Measurements from ENCODE around the gene TSSK6.

DNA sequence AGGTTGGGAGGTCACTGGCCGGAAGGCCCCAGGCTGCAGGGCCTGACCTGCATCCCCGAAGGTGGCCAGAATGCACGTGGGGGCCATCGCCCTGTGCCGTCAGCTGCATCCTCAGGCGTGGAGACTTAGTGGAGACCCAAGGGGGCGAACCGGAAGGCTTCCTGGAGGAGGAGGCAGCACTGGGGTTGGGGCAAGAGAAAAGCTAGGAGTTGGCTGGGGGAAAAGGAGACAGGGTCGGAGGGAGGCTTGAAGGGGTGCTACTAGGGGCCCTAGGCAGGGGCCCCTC lies 12.0 kb upstream of the TSSK6 start:
- TF ChIP-seq, protein P1, sequence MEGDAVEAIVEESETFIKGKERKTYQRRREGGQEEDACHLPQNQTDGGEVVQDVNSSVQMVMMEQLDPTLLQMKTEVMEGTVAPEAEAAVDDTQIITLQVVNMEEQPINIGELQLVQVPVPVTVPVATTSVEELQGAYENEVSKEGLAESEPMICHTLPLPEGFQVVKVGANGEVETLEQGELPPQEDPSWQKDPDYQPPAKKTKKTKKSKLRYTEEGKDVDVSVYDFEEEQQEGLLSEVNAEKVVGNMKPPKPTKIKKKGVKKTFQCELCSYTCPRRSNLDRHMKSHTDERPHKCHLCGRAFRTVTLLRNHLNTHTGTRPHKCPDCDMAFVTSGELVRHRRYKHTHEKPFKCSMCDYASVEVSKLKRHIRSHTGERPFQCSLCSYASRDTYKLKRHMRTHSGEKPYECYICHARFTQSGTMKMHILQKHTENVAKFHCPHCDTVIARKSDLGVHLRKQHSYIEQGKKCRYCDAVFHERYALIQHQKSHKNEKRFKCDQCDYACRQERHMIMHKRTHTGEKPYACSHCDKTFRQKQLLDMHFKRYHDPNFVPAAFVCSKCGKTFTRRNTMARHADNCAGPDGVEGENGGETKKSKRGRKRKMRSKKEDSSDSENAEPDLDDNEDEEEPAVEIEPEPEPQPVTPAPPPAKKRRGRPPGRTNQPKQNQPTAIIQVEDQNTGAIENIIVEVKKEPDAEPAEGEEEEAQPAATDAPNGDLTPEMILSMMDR (conservative IDR thresholded peaks at IDR 0.05; ENCODE audit: low read depth, low read length): no peak
- no peak for TF ChIP-seq EZH2phosphoT487 (IDR thresholded peaks at IDR 0.05; ENCODE audit: borderline replicate concordance, low read length)

Measured in PC-3 (cell line).